Activated naive CD4-positive, alpha-beta T cell treated with anti-CD3 and anti-CD28 coated beads, Interleukin-2, amount 10 ng/mL, durations not matched to agents 7 days and 5 days (primary cell): ENCODE data around the gene IL36B.

Experiments
- CTCF ChIA-PET: fragments of 350-600 bp; sonication (Branson Sonifier 250); formaldehyde crosslinking; loops from one replicate; lab custom pipeline; 2021; ENCODE audit warnings: antibody characterized with exemption; lab: Charles Lee
- DNase-seq: peaks from one replicate; pipeline ENCODE4 v3.0.0-alpha.2; 2020
- H3K27ac Mint-ChIP-seq: one replicate; pipeline ENCODE4 v1.8.0; 2021; ENCODE audit warnings: mild to moderate bottlenecking, moderate library complexity, mixed read lengths
- H3K27me3 Mint-ChIP-seq: one replicate; pipeline ENCODE4 v1.8.0; 2021; ENCODE audit warnings: mild to moderate bottlenecking, mixed read lengths
- H3K36me3 Mint-ChIP-seq: one replicate; pipeline ENCODE4 v1.8.0; 2021; ENCODE audit warnings: mixed read lengths
- H3K4me1 Mint-ChIP-seq: one replicate; pipeline ENCODE4 v1.8.0; 2021; ENCODE audit warnings: mixed read lengths
- H3K4me3 Mint-ChIP-seq: one replicate; pipeline ENCODE4 v1.8.0; 2021; ENCODE audit warnings: mild to moderate bottlenecking, moderate library complexity, mixed read lengths
- H3K9me3 Mint-ChIP-seq: one replicate; pipeline ENCODE4 v1.8.0; 2021; ENCODE audit warnings: mixed read lengths

Gene IL36B

DNA sequence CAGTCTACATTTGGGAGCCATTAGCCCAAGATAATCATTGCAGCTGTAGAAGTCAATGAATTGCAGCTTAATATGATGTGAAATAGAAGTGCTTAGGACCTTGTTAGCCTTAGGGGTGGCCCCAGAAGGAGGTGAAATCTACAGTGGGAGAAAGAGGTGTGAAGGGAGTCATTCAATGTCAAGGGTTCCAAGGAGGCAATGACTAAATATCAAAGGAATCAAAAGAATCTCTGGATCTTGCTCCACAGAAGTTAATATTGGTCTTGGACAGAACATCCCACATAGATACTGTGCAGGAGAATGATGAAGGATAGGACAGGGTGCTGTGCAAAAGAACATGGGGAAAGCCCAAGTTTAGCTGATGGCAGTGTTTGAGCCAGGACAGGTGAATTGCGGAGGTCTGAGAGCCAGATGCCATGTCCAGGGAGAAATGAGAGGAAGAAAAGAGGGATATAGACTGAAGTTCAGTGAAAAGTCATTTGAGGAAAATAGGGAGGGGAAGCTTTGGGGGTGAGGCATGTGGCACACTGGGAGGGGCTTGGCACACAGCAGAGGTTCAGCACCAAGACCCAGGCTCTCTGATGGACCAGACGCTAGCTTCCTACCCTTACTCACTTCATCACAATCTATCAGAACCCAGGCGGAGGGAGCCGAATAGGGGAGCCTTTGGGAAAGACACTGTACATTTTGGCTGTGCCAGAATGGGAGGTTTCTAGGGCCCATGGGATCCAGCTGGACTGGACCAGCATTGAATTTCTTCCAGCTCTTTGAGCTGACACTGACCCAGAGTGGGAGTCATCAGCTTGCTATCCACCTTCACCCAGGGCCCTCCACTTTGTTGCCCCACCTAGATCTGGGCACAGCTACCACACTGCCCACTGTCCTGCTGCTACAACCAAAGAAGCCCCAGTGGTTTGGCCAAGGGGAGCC lies 17.3 kb upstream of the IL36B start:
- H3K27me3 Mint-ChIP-seq = peaks cover 25% of the 10 kb centered on the region
- no peaks in the 10 kb centered on the region for H3K9me3 Mint-ChIP-seq
- CTCF ChIA-PET = interaction anchor here (1.7 to 3.1 kb wide), 2 partner anchors 10 to 128 kb away, joined by 4 to 12 read pairs; no protein-coding TSS in a partner anchor
- H3K36me3 Mint-ChIP-seq = no peaks in the 10 kb centered on the region
- H3K4me3 Mint-ChIP-seq = no peak overlapping the region
- peaks cover 3% of the 10 kb centered on the region for H3K4me1 Mint-ChIP-seq
- no peak overlapping the region for H3K27ac Mint-ChIP-seq
- no peak for DNase-seq

- Mint-ChIP-seq H3K36me3 (no peaks in the 10 kb centered on the region), H3K9me3 (no peaks in the 10 kb centered on the region), H3K4me1 (no peaks in the 10 kb centered on the region), H3K27me3 (peaks cover 22% of the 10 kb centered on the region), H3K27ac (no peak overlapping the region), H3K4me3 (no peak overlapping the region)
- no peak for DNase-seq
- CTCF ChIA-PET = interaction anchor here (1.7 to 3.1 kb wide), 2 partner anchors 11 to 127 kb away, joined by 4 to 12 read pairs; no protein-coding TSS in a partner anchor
Measured at GRCh38 chr2:113068706-113069485, 16.2 kb upstream of the IL36B start.

GRCh38 chr2:113068249-113068648 lies 15.6 kb upstream of the IL36B start:
- no peaks in the 10 kb centered on the region for H3K4me1 Mint-ChIP-seq
- no peaks in the 10 kb centered on the region for H3K36me3 Mint-ChIP-seq
- H3K27ac Mint-ChIP-seq = no peak overlapping the region
- H3K27me3 Mint-ChIP-seq = peaks cover 22% of the 10 kb centered on the region
- DNase-seq = no peak
- CTCF ChIA-PET = interaction anchor here (1.7 to 3.1 kb wide), 2 partner anchors 12 to 127 kb away, joined by 4 to 12 read pairs; no protein-coding TSS in a partner anchor
- H3K9me3 Mint-ChIP-seq = no peaks in the 10 kb centered on the region
- no peak overlapping the region for H3K4me3 Mint-ChIP-seq

DNA sequence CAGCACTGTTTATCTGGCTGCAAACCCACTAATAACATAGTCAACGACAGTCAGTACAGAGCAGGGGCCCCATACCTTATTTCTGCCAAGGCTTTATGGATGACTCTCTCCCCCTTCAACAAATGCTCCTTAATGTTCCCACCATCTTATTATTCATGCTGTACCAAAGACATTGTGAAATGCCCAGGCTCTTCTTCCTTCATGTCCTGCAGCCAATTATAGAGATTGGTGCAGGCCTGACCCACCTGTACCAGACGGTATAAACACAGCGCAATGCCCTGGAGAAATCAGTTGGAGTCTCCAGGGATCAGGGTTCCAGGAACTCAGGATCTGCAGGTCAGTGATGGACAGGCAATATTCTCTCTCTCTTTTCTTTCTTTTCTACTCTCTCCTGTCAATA lies 15.0 kb upstream of the IL36B start, which contains the start of gene IL1F10:
Gene IL1F10, plus strand, starts transcription at position 290 of the 400 bp plus-strand sequence. CDS start 4,769 bp downstream, outside the sequence.
- H3K27me3 Mint-ChIP-seq = peaks cover 19% of the 10 kb centered on the region

GRCh38 chr2:113064898-113065297 lies 12.2 kb upstream of the IL36B start:
- Mint-ChIP-seq H3K9me3 (no peaks in the 10 kb centered on the region), H3K4me1 (no peaks in the 10 kb centered on the region), H3K36me3 (no peaks in the 10 kb centered on the region), H3K27ac (no peak overlapping the region), H3K4me3 (no peak overlapping the region), H3K27me3 (peaks cover 13% of the 10 kb centered on the region)
- DNase-seq = no peak
- CTCF ChIA-PET = interaction anchor here (1.0 to 1.1 kb wide), 2 partner anchors 13 to 122 kb away, joined by 3 to 5 read pairs; no protein-coding TSS in a partner anchor

More for the DNA sequence above, 15.0 kb upstream of the IL36B start, which contains the start of gene IL1F10:
- H3K27ac Mint-ChIP-seq = no peak within 1 kb of the TSS
- H3K9me3 Mint-ChIP-seq = no peaks in the 10 kb centered on the region
- CTCF ChIA-PET = interaction anchor here (3.1 kb wide), 1 partner anchor 13 kb away, joined by 12 read pairs; no protein-coding TSS in a partner anchor
- DNase-seq = no peak
- H3K4me3 Mint-ChIP-seq = no peak within 1 kb of the TSS
- no peaks in the 10 kb centered on the region for H3K4me1 Mint-ChIP-seq
- no peaks in the 10 kb centered on the region for H3K36me3 Mint-ChIP-seq

DNA sequence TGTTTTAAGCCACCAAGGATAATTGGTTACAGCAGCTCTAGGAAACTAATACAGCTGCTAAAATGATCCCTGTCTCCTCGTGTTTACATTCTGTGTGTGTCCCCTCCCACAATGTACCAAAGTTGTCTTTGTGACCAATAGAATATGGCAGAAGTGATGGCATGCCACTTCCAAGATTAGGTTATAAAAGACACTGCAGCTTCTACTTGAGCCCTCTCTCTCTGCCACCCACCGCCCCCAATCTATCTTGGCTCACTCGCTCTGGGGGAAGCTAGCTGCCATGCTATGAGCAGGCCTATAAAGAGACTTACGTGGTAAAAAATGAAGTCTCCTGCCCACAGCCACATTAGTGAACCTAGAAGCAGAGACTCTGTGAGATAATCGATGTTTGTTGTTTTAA lies 11.6 kb upstream of the IL36B start:
- Mint-ChIP-seq H3K36me3 (no peaks in the 10 kb centered on the region), H3K4me3 (no peak overlapping the region), H3K9me3 (no peaks in the 10 kb centered on the region), H3K4me1 (no peaks in the 10 kb centered on the region), H3K27ac (no peak overlapping the region), H3K27me3 (peaks cover 10% of the 10 kb centered on the region)
- CTCF ChIA-PET = interaction anchor here (1.0 to 1.1 kb wide), 2 partner anchors 14 to 122 kb away, joined by 3 to 5 read pairs; no protein-coding TSS in a partner anchor
- no peak for DNase-seq

DNA sequence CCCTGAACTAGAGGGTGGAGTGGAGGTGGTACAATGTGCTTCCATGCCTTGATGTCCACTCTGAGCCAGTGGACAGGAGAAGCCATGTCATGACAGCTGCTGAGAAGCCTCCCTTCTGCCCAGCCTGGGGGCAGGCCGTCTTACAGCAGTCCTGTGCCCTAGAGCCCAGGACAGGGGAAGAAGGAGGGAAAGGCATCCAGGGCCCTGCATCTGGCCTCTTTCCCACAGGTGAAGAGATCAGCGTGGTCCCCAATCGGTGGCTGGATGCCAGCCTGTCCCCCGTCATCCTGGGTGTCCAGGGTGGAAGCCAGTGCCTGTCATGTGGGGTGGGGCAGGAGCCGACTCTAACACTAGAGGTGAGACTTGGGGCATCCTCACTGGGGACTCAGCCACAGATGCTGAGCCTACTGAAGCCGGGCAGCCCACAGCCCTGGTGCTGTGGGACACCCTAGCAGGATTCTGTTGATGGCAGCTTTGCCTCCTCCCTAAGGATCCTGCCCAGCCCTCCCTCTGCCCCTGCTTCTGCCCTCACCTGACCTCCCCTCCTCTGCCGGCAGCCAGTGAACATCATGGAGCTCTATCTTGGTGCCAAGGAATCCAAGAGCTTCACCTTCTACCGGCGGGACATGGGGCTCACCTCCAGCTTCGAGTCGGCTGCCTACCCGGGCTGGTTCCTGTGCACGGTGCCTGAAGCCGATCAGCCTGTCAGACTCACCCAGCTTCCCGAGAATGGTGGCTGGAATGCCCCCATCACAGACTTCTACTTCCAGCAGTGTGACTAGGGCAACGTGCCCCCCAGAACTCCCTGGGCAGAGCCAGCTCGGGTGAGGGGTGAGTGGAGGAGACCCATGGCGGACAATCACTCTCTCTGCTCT lies 9.5 kb upstream of the IL36B start:
- CTCF ChIA-PET = no interaction called here
- Mint-ChIP-seq H3K27me3 (peaks cover 9% of the 10 kb centered on the region), H3K4me3 (no peak overlapping the region), H3K27ac (no peak overlapping the region), H3K36me3 (no peaks in the 10 kb centered on the region), H3K4me1 (no peaks in the 10 kb centered on the region), H3K9me3 (no peaks in the 10 kb centered on the region)
- no peak for DNase-seq

DNA sequence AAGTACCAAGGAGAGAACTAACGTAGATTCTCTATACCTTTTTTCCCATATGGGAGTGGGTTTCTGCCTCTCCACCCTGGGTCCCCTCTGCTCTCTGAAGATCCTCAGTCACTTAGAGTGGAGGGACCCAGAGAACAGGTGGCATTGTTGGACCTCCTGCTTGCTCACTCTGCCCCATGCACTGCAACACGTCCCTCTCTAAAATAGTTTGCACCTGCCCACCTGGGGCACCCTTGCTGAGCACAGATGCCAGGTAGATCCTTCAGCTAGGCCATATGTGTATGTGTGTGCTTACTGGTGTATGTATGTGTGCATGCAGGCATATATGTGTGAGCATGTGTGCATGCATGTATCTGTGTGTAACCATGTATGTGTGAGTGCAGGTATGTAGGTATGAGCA lies 8.6 kb upstream of the IL36B start:
- no peak for DNase-seq
- Mint-ChIP-seq H3K4me1 (no peaks in the 10 kb centered on the region), H3K4me3 (no peak overlapping the region), H3K36me3 (no peaks in the 10 kb centered on the region), H3K27me3 (peaks cover 4% of the 10 kb centered on the region), H3K27ac (no peak overlapping the region), H3K9me3 (peaks cover 2% of the 10 kb centered on the region)
- CTCF ChIA-PET = no interaction called here

DNA sequence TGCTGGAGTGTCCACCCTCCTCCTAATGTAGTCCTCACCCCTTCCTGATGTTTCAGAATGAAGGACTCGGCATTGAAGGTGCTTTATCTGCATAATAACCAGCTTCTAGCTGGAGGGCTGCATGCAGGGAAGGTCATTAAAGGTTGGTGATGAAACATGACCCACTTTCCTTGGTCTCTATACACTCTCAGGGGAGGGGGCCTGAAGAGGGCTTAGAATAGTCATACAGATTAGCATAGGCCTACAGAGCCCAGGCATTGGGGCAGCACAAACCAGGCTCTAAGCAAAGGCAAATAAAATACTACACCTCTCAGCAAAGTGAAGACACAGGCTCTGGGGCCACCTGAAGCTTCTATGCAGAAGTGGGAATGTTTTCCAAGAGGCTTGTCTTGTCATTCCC lies 8.1 kb upstream of the IL36B start:
- H3K36me3 Mint-ChIP-seq = no peaks in the 10 kb centered on the region
- DNase-seq = no peak
- peaks cover 5% of the 10 kb centered on the region for H3K9me3 Mint-ChIP-seq
- CTCF ChIA-PET = no interaction called here
- no peak overlapping the region for H3K4me3 Mint-ChIP-seq
- no peak overlapping the region for H3K27ac Mint-ChIP-seq
- peaks cover 4% of the 10 kb centered on the region for H3K27me3 Mint-ChIP-seq
- H3K4me1 Mint-ChIP-seq = no peaks in the 10 kb centered on the region

GRCh38 chr2:113060396-113060795 lies 7.7 kb upstream of the IL36B start:
- no peaks in the 10 kb centered on the region for H3K4me1 Mint-ChIP-seq
- peaks cover 4% of the 10 kb centered on the region for H3K27me3 Mint-ChIP-seq
- no peaks in the 10 kb centered on the region for H3K36me3 Mint-ChIP-seq
- DNase-seq = no peak
- no peak overlapping the region for H3K4me3 Mint-ChIP-seq
- H3K27ac Mint-ChIP-seq = no peak overlapping the region
- H3K9me3 Mint-ChIP-seq = peaks cover 9% of the 10 kb centered on the region
- CTCF ChIA-PET = interaction anchor here (1.1 kb wide), 1 partner anchor 20 kb away, joined by 5 read pairs; no protein-coding TSS in a partner anchor

DNA sequence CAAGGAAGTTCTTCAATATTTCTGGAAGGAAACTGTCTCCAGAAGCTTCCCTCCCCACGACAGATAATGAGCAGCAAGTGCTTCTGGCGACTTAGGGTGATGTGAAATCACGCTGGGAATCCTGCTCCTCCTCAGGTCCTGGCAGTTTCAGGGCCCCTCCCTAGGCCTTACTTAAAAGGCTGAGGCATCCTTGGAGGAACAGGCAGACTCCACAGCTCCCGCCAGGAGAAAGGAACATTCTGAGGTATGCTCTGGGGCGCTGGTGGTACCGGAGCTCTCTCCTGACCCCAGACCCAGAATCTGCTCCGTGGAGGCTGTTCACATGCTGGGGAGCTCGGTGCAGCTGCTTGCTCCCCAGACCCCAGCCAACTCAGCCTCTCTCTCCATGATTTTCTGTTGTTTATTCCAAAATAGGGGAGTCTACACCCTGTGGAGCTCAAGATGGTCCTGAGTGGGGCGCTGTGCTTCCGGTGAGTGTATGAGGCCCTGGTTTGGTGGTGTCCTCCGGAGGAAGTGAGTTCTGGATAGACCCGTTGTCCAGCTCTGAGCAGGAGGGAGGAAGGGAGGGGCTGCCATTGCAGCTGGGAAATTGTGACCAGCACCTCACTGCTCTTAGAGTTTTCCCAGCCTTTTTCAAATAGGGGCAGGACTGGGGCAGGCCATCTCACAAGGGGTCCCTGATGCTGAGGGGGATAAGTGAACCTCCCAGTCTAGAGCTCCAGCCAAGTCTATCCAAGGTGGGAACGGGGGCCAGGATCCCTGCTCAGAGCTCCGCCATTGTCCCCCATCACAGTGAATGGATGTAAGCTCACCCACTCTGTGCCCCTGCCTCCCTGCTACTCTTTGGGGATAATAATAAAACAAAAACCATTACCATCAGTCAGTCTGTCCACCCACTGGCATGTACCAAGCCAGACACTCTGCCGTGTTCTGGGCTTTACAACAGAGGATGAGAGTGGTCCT lies 6.6 kb upstream of the IL36B start, which contains the start of gene IL36RN:
Gene IL36RN, plus strand, starts transcription at position 201 of the 963 bp plus-strand sequence. Its CDS starts 241 bp downstream, at position 442.
- H3K9me3 Mint-ChIP-seq = peaks cover 17% of the 10 kb centered on the region
- CTCF ChIA-PET = interaction anchor here (1.0 to 1.1 kb wide), 2 partner anchors 21 to 100 kb away, joined by 3 to 5 read pairs; no protein-coding TSS in a partner anchor
- no peaks in the 10 kb centered on the region for H3K4me1 Mint-ChIP-seq
- H3K4me3 Mint-ChIP-seq = no peak within 1 kb of the TSS
- no peak within 1 kb of the TSS for H3K27ac Mint-ChIP-seq
- no peaks in the 10 kb centered on the region for H3K36me3 Mint-ChIP-seq
- peaks cover 8% of the 10 kb centered on the region for H3K27me3 Mint-ChIP-seq
- no peak for DNase-seq

GRCh38 chr2:113058411-113058994 lies 5.8 kb upstream of the IL36B start:
- no peak overlapping the region for H3K27ac Mint-ChIP-seq
- no peaks in the 10 kb centered on the region for H3K4me1 Mint-ChIP-seq
- DNase-seq = no peak
- peaks cover 8% of the 10 kb centered on the region for H3K27me3 Mint-ChIP-seq
- H3K4me3 Mint-ChIP-seq = no peak overlapping the region
- no peaks in the 10 kb centered on the region for H3K36me3 Mint-ChIP-seq
- CTCF ChIA-PET = interaction anchor here (1.0 kb wide), 1 partner anchor 99 kb away, joined by 3 read pairs; no protein-coding TSS in a partner anchor
- H3K9me3 Mint-ChIP-seq = peaks cover 21% of the 10 kb centered on the region
